Vagina (tissue), 2 donors: Measurements from ENCODE around the gene CLMP.

Experiments
- POLR2A ChIP-seq, 2 donors: fragments of 450-650 bp; IDR thresholded peaks; one replicate each; pipeline ENCODE4 v1.6.1; 2017; ENCODE audit warnings: antibody characterized with exemption in 2 of 2, mild to moderate bottlenecking in 2 of 2, moderate library complexity in 2 of 2
- TF ChIP-seq, protein P1 (sequence below), 3 experiments: fragments of 450-650 bp in 2 of 3; fragments of 200-600 bp in 1 of 3; sonication (generic) in 1 of 3; IDR thresholded peaks; one replicate each; pipeline ENCODE4 v1.5.1; 2017 to 2019; ENCODE audit warnings: antibody characterized with exemption in 3 of 3, mild to moderate bottlenecking in 2 of 3, moderate library complexity in 2 of 3

DNA sequence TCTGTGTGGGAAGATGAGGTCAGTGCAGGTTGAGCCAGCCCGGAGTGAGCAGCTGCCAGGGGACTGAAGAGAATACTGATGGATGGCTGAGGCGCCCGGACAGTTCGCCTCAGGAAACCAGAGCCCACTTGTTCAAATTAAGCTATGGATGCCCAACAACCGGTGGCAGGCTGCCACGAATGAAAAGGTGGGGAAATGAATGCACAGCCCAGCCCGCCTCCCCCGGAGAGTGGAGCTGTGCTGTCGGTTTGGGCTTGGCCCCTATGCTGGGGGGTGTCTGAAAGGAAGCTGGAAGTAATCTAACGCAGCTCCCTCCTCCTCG lies 155.0 kb downstream of the CLMP start:
- TF ChIP-seq, protein P1, sequence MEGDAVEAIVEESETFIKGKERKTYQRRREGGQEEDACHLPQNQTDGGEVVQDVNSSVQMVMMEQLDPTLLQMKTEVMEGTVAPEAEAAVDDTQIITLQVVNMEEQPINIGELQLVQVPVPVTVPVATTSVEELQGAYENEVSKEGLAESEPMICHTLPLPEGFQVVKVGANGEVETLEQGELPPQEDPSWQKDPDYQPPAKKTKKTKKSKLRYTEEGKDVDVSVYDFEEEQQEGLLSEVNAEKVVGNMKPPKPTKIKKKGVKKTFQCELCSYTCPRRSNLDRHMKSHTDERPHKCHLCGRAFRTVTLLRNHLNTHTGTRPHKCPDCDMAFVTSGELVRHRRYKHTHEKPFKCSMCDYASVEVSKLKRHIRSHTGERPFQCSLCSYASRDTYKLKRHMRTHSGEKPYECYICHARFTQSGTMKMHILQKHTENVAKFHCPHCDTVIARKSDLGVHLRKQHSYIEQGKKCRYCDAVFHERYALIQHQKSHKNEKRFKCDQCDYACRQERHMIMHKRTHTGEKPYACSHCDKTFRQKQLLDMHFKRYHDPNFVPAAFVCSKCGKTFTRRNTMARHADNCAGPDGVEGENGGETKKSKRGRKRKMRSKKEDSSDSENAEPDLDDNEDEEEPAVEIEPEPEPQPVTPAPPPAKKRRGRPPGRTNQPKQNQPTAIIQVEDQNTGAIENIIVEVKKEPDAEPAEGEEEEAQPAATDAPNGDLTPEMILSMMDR (IDR thresholded peaks at IDR 0.05) = no peak
- TF ChIP-seq POLR2A (IDR thresholded peaks at IDR 0.05) = no peak
